Left hindlimb (tissue), 1 donor: ENCODE measurements around the gene DDRGK1.
A peak's percentile ranks its signal among the peaks of the same experiment; 100 is the strongest.

Source experiments
- DNase-seq: peaks from one replicate; pipeline ENCODE4 v3.0.0-alpha.2; 2018

Gene DDRGK1

GRCh38 chr20:3235666-3236324 is 31.3 kb upstream of the DDRGK1 start:
- peak; percentile 16 for DNase-seq

- peak; percentile 21 for DNase-seq
Measured at GRCh38 chr20:3233991-3234498, 29.6 kb upstream of the DDRGK1 start.

- peak; percentile 24 for DNase-seq
Measured at GRCh38 chr20:3233131-3233990, 28.9 kb upstream of the DDRGK1 start.

- DNase-seq, result no peak
Measured at GRCh38 chr20:3231889-3232588, 27.6 kb upstream of the DDRGK1 start.

GRCh38 chr20:3231116-3231515 is 26.6 kb upstream of the DDRGK1 start:
- no peak for DNase-seq

- peak; percentile 18 for DNase-seq
Measured at GRCh38 chr20:3229798-3230197, 25.3 kb upstream of the DDRGK1 start.

GRCh38 chr20:3229158-3229557 is 24.7 kb upstream of the DDRGK1 start:
- peak; percentile 21 for DNase-seq

- no peak for DNase-seq
Measured at GRCh38 chr20:3228750-3229032, 24.2 kb upstream of the DDRGK1 start.

- peak; percentile 24 for DNase-seq
Measured at GRCh38 chr20:3227936-3228749, 23.7 kb upstream of the DDRGK1 start.

- peak; percentile 12 for DNase-seq
Measured at GRCh38 chr20:3227506-3227905, 23.0 kb upstream of the DDRGK1 start.

GRCh38 chr20:3226864-3227263 is 22.4 kb upstream of the DDRGK1 start:
- DNase-seq, result no peak

GRCh38 chr20:3226093-3226492 is 21.6 kb upstream of the DDRGK1 start:
- DNase-seq, result no peak

- no peak for DNase-seq
Measured at GRCh38 chr20:3224681-3225421, 20.4 kb upstream of the DDRGK1 start.

- no peak for DNase-seq
Measured at GRCh38 chr20:3223994-3224680, 19.7 kb upstream of the DDRGK1 start.

GRCh38 chr20:3223651-3223993 is 19.1 kb upstream of the DDRGK1 start:
- no peak for DNase-seq

- DNase-seq, result no peak
Measured at GRCh38 chr20:3222635-3223600, 18.4 kb upstream of the DDRGK1 start.

- DNase-seq, result no peak
Measured at GRCh38 chr20:3221398-3222226, 17.1 kb upstream of the DDRGK1 start.

- peak; percentile 53 for DNase-seq
Measured at GRCh38 chr20:3218307-3218988, 14.0 kb upstream of the DDRGK1 start.
